PC-3 (cell line): ENCODE data around the gene PTGIS. TPM values are rescaled to one million over a fixed set of nuclear protein-coding genes. Genes with fewer than 3 reads are reported as not detected.

Experiments used
- ATAC-seq: fragments of 200-7000 bp; cut with Tn5 transposase; 2 replicates; pipeline ENCODE4 v1.9.1; 2020; ENCODE audit warnings: mild to moderate bottlenecking, moderate library complexity
- BruUV-seq: library from RNA; stranded (reverse); fragments of 400-500 nt; replicated peaks from 2 replicates; lab custom pipeline; 2021; lab: Mats Ljungman, UMichigan
- CTCF ChIA-PET: fragments of 300-600 bp; sonication (Branson Sonifier 250); formaldehyde crosslinking; loops from one replicate; lab custom pipeline; 2022; ENCODE audit warnings: antibody characterized with exemption; lab: Charles Lee
- POLR2A ChIA-PET: fragments of 300-600 bp; sonication (Branson Sonifier 250); formaldehyde crosslinking; loops from one replicate; lab custom pipeline; 2022; ENCODE audit warnings: antibody characterized with exemption; ENCODE audit not compliant: unreplicated experiment; lab: Charles Lee
- DNase-seq: peaks from one replicate; pipeline ENCODE4 v3.0.0-alpha.2; 2015
- H2AFZ ChIP-seq: fragments of 300-600 bp; sonication (generic); 2 replicates; pipeline ENCODE4 v1.6.0; 2016; ENCODE audit warnings: antibody characterized with exemption, low read length
- H3F3A ChIP-seq: fragments of 300-600 bp; sonication (generic); one replicate; pipeline ENCODE4 v1.6.0; 2017; ENCODE audit warnings: antibody characterized with exemption, low read length, control low read depth, mild to moderate bottlenecking; ENCODE audit not compliant: unreplicated experiment
- H3K27ac ChIP-seq: fragments of 300-600 bp; sonication (generic); 2 replicates; pipeline ENCODE4 v1.5.1; 2016; ENCODE audit warnings: mild to moderate bottlenecking, low read length
- H3K27me3 ChIP-seq: fragments of 300-600 bp; sonication (generic); 2 replicates; pipeline ENCODE4 v1.6.1; 2016; ENCODE audit warnings: low read length, mixed read lengths
- H3K36me3 ChIP-seq: fragments of 300-600 bp; sonication (generic); 2 replicates; pipeline ENCODE4 v1.6.1; 2016; ENCODE audit warnings: low read depth, mixed run types, low read length, mixed read lengths
- H3K4me1 ChIP-seq: fragments of 300-600 bp; sonication (generic); 2 replicates; pipeline ENCODE4 v1.5.1; 2016; ENCODE audit warnings: low read length; ENCODE audit not compliant: insufficient read depth
- H3K4me2 ChIP-seq: fragments of 300-600 bp; sonication (generic); 2 replicates; pipeline ENCODE4 v1.6.0; 2016; ENCODE audit warnings: low read length
- H3K4me3 ChIP-seq: fragments of 300-600 bp; sonication (generic); 2 replicates; pipeline ENCODE4 v1.5.1; 2016; ENCODE audit warnings: mild to moderate bottlenecking, low read length, mixed read lengths
- H3K79me2 ChIP-seq: fragments of 300-600 bp; sonication (generic); 2 replicates; pipeline ENCODE4 v1.6.1; 2017; ENCODE audit warnings: low read length, mixed read lengths
- H3K9ac ChIP-seq: fragments of 300-600 bp; sonication (generic); 2 replicates; pipeline ENCODE4 v1.6.0; 2016; ENCODE audit warnings: mild to moderate bottlenecking, low read length
- H3K9me2 ChIP-seq: fragments of 300-600 bp; sonication (generic); replicated peaks from 2 replicates; pipeline ENCODE4 v1.6.1; 2016; ENCODE audit warnings: mixed run types, low read length, mixed read lengths
- H3K9me3 ChIP-seq: fragments of 300-600 bp; sonication (generic); 2 replicates; pipeline ENCODE4 v1.6.1; 2016; ENCODE audit warnings: low read length, mixed read lengths
- H4K20me1 ChIP-seq: fragments of 300-600 bp; sonication (generic); 2 replicates; pipeline ENCODE4 v1.6.1; 2016; ENCODE audit warnings: low read length, mixed read lengths
- CTCF ChIP-seq: fragments of 300-600 bp; sonication (generic); conservative IDR thresholded peaks from 2 replicates; pipeline ENCODE4 v1.5.1; 2017; ENCODE audit warnings: antibody characterized with exemption, low read depth, mild to moderate bottlenecking, low read length
- EZH2 ChIP-seq: fragments of 300-600 bp; sonication (generic); IDR thresholded peaks from one replicate; pipeline ENCODE4 v1.6.1; 2017; ENCODE audit warnings: antibody characterized with exemption, mild to moderate bottlenecking, low read length; ENCODE audit not compliant: unreplicated experiment
- EZH2phosphoT487 ChIP-seq: fragments of 300-600 bp; sonication (generic); IDR thresholded peaks from 2 replicates; pipeline ENCODE4 v1.6.1; 2018; ENCODE audit warnings: mild to moderate bottlenecking, antibody characterized with exemption, low read length, borderline replicate concordance
- intact Hi-C: fragments of 100-400 bp; cut with micrococcal nuclease; formaldehyde crosslinking; loops from 2 replicates; pipeline ENCODE4 v1.9.0; 2023
- total RNA-seq: library from RNA; depleted of rRNA; stranded (reverse); fragments of >200 nt; gene quantifications from 2 replicates; pipeline ENCODE4 v1.2.3, GENCODE V29; 2014

The PTGIS gene
- total RNA-seq, 1 experiment from 2014 or later, result 0.18 TPM

GRCh38 chr20:49599746-49600113 is 31.8 kb upstream of the PTGIS start:
- intact Hi-C loops, result no loop called here
- CTCF ChIA-PET, result no interaction called here

GRCh38 chr20:49597825-49598395 is 30.0 kb upstream of the PTGIS start:
- DNase-seq (no peak), ATAC-seq (no peak)
- TF ChIP-seq EZH2, result no peak
- TF ChIP-seq EZH2phosphoT487, result no peak
- TF ChIP-seq CTCF, result no peak
- H3K79me2 ChIP-seq, result no peaks in the 10 kb centered on the region
- no peak overlapping the region for H3K27ac ChIP-seq
- no peak overlapping the region for H3K4me3 ChIP-seq
- no peaks in the 10 kb centered on the region for H3K27me3 ChIP-seq
- ChIA-PET POLR2A (no interaction called here), CTCF (no interaction called here)
- H3K4me1 ChIP-seq, result peaks cover 23% of the 10 kb centered on the region
- no peak overlapping the region for H3K9ac ChIP-seq
- intact Hi-C loops, result no loop called here
- H3F3A ChIP-seq, result no peaks in the 10 kb centered on the region
- no peak overlapping the region for H2AFZ ChIP-seq
- BruUV-seq, result no TSS peak
- no peaks in the 10 kb centered on the region for H4K20me1 ChIP-seq
- no peak overlapping the region for H3K4me2 ChIP-seq
- no peaks in the 10 kb centered on the region for H3K9me3 ChIP-seq
- H3K9me2 ChIP-seq, result no peaks in the 10 kb centered on the region
- no peaks in the 10 kb centered on the region for H3K36me3 ChIP-seq

More at GRCh38 chr20:49599746-49600113, 31.8 kb upstream of the PTGIS start:
- no peaks in the 10 kb centered on the region for H3K36me3 ChIP-seq
- BruUV-seq, result no TSS peak
- ATAC-seq (no peak), DNase-seq (no peak)
- H3K27ac ChIP-seq, result no peak overlapping the region
- H3K4me3 ChIP-seq, result no peak overlapping the region
- no peak for TF ChIP-seq EZH2
- TF ChIP-seq CTCF, result no peak
- TF ChIP-seq EZH2phosphoT487, result no peak
- POLR2A ChIA-PET, result no interaction called here
- no peaks in the 10 kb centered on the region for H3K9me2 ChIP-seq
- H3F3A ChIP-seq, result no peaks in the 10 kb centered on the region
- H3K79me2 ChIP-seq, result no peaks in the 10 kb centered on the region
- no peaks in the 10 kb centered on the region for H4K20me1 ChIP-seq
- H3K4me2 ChIP-seq, result no peak overlapping the region
- H2AFZ ChIP-seq, result no peak overlapping the region
- H3K9ac ChIP-seq, result no peak overlapping the region
- no peaks in the 10 kb centered on the region for H3K9me3 ChIP-seq
- H3K27me3 ChIP-seq, result no peaks in the 10 kb centered on the region
- H3K4me1 ChIP-seq, result peaks cover 13% of the 10 kb centered on the region

- no peaks in the 10 kb centered on the region for H3K36me3 ChIP-seq
- no peak overlapping the region for H2AFZ ChIP-seq
- no peaks in the 10 kb centered on the region for H4K20me1 ChIP-seq
- DNase-seq, result no peak
- H3K79me2 ChIP-seq, result no peaks in the 10 kb centered on the region
- H3K9me3 ChIP-seq, result no peaks in the 10 kb centered on the region
- no peak for ATAC-seq
- no peak overlapping the region for H3K27ac ChIP-seq
- no peaks in the 10 kb centered on the region for H3F3A ChIP-seq
- H3K9ac ChIP-seq, result no peak overlapping the region
- ChIA-PET CTCF (no interaction called here), POLR2A (no interaction called here)
- H3K4me2 ChIP-seq, result no peak overlapping the region
- TF ChIP-seq EZH2phosphoT487 (no peak), EZH2 (no peak), CTCF (no peak)
- H3K27me3 ChIP-seq, result no peaks in the 10 kb centered on the region
- H3K4me3 ChIP-seq, result no peak overlapping the region
- H3K4me1 ChIP-seq, result peaks cover 30% of the 10 kb centered on the region
- intact Hi-C loops, result no loop called here
- H3K9me2 ChIP-seq, result no peaks in the 10 kb centered on the region
- no TSS peak for BruUV-seq
These were observed 28.0 kb upstream of the PTGIS start for GRCh38 chr20:49595811-49596561.
